Islet of Langerhans (tissue), 1 donor: ENCODE data around the gene CBX3.
"Not testable (repeated sequence)": the region's sequence is repeated elsewhere in the genome, so short reads cannot be mapped to it uniquely, and the experiment has no call there.

Experiments used
- FAIRE-seq: peaks from one replicate; lab custom pipeline; 2011; peaks lifted over from hg19 to GRCh38; lab: Jason Lieb, UNC

The CBX3 gene

GRCh38 chr7:26170663-26171062 is 30.9 kb upstream of the CBX3 start:
- no peak for FAIRE-seq

- FAIRE-seq = no peak
Measured at GRCh38 chr7:26171601-26172000, 29.9 kb upstream of the CBX3 start.

DNA sequence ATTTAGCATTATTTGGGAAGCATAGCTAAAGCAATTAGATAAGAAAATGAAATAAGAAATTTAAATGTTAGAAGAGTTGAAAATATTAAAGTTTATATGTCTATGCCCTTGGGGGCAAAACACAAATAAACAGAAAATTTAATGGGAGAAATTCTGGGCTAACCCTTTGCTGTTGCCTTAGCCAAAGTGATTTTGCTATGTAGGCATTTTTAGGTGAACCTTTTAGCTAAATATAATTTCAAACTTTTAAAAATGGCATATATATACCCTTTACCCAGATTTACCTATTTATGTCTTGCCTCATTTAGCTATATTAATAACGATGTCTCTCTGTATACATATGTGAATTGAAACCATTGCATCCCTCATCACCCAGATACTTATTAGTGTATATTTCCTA is 29.5 kb upstream of the CBX3 start:
- no peak for FAIRE-seq

DNA sequence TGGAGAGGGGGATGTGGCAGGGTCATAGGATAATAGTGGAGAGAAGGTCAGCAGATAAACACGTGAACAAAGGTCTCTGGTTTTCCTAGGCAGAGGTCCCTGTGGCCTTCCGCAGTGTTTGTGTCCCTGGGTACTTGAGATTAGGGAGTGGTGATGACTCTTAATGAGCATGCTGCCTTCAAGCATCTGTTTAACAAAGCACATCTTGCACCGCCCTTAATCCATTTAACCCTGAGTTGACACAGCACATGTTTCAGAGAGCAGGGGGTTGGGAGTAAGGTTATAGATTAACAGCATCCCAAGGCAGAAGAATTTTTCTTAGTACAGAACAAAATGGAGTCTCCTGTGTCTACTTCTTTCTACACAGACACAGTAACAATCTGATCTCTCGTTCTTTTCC is 25.6 kb upstream of the CBX3 start:
- not testable (repeated sequence) for FAIRE-seq

DNA sequence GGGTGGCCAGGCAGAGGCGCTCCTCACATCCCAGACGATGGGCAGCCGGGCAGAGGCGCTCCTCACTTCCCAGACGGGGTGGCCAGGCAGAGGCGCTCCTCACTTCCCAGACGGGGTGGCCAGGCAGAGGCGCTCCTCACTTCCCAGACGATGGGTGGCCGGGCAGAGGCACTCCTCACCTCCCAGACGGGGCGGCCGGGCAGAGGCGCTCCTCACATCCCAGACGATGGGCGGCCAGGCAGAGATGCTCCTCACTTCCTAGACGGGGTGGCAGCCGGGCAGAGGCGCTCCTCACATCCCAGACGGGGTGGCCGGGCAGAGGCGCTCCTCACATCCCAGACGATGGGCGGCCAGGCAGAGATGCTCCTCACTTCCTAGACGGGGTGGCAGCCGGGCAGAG is 24.8 kb upstream of the CBX3 start:
- FAIRE-seq = not testable (repeated sequence)

GRCh38 chr7:26177269-26177668 is 24.3 kb upstream of the CBX3 start:
- not testable (repeated sequence) for FAIRE-seq

DNA sequence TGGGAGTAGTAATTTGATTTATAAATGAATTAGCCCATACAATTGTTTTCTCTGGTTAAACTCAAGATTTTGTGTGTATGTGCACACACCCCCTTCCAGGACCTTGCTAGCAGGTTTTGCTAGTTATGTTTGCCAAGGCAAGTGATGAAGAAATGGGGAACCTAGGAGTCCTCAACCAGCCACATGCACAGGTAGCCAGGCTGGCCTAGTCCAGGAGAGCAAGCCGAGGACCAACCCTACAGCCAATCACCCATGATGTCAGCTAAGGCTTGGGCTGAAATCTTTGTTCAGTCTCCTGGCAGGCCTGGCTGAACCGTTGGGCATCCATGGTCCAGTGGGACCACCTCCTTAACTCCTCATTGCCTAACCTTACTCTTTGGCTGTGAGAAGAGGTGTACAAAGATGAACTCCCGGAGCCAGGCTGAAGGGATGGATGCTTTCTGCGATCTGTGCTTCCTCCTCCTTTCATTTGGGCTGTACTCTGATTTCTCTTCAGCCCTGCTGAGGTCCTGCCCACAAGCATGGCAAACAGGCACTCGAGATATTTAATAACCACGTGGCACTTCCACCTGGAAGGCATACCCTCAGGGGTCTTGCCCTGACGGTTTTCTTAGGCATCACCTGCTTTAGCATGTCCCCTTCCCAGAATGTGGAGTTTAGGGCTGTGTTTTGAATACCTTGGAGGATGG is 23.1 kb upstream of the CBX3 start:
- FAIRE-seq = no peak

DNA sequence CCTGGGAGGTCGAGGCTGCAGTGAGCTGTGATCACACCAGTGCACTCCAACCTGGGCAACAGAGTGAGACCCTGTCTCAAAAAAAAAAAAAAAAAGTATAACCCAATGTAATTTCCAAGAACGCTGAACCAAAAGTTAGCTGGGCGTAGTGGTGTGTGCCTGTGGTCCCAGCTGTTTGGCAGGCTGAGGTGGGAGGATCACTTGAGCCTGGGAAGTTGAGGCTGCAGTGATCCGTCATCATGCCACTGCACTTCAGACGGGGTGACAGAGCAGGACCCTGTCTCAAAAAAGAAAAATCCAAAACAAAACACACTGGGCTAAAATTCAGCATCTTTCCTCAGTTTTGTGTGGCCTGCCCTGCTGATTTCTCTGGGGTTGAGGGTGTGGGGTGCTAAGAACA is 22.1 kb upstream of the CBX3 start:
- FAIRE-seq = no peak

DNA sequence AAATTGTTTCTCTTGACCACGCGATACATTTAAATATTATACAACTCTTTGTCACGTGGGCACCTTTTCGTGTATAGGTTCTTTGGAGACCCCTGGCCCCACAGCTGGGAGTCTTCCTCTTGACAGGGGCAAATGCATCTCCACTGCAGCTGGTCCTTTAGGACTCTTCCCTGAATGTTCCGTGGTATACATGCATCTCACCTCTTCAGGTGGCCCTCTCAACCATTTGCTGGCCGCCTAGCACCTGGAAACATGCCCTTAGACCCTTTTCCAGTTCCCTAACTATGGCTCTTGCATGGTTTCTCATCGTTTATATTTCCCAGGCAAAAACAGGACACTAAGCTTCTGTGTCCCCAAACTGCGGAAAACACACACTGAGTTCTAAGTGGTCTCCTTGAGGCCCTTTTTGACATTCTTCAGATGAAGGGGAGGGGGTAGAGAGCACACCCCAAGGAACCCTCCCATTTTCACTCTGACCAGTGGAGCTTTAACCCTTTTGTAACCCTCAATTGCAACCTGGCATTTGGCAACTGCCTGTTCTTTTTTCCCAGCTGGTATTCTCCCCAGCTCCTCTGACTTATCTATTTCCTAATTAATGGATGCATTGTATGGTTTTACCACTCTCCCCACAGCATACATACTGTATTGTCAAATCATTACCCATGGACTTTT is 21.6 kb upstream of the CBX3 start:
- FAIRE-seq = no peak

DNA sequence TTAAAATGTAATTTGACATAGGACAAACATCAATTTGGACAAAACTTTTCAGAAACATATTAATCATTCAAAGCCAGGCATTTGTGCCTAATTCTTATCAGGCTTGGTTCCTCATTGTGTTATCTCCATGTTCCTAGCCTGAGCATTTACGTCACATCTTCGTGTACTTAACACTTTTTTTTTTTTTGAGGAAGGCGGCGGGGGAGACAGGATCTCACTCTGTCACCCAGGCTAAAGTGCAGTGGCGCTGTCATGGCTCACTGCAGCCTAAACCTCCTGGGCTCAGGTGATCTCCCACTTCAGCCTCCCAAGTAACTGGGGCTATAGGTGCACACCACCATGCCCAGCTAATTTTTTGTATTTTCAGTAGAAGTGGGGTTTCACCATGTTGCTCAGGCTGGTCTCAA is 20.8 kb upstream of the CBX3 start:
- no peak for FAIRE-seq

- FAIRE-seq = no peak
Measured at GRCh38 chr7:26181474-26182227, 19.9 kb upstream of the CBX3 start.

- no peak for FAIRE-seq
Measured at GRCh38 chr7:26182283-26182682, 19.3 kb upstream of the CBX3 start.

GRCh38 chr7:26182706-26183105 is 18.8 kb upstream of the CBX3 start:
- no peak for FAIRE-seq

GRCh38 chr7:26183545-26184280 is 17.8 kb upstream of the CBX3 start:
- FAIRE-seq = no peak

- FAIRE-seq = not testable (repeated sequence)
Measured at GRCh38 chr7:26184281-26185101, 17.1 kb upstream of the CBX3 start.

DNA sequence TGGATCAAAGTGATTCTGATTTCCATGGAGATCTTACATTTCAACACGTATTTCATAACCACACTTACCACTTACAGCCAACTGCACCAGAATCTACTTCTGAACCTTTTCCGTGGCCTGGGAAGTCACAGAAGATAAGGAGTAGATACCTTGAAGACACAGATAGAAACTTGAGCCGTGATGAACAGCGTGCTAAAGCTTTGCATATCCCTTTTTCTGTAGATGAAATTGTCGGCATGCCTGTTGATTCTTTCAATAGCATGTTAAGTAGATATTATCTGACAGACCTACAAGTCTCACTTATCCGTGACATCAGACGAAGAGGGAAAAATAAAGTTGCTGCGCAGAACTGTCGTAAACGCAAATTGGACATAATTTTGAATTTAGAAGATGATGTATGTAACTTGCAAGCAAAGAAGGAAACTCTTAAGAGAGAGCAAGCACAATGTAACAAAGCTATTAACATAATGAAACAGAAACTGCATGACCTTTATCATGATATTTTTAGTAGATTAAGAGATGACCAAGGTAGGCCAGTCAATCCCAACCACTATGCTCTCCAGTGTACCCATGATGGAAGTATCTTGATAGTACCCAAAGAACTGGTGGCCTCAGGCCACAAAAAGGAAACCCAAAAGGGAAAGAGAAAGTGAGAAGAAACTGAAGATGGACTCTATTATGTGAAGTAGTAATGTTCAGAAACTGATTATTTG is 16.3 kb upstream of the CBX3 start:
- no peak for FAIRE-seq

DNA sequence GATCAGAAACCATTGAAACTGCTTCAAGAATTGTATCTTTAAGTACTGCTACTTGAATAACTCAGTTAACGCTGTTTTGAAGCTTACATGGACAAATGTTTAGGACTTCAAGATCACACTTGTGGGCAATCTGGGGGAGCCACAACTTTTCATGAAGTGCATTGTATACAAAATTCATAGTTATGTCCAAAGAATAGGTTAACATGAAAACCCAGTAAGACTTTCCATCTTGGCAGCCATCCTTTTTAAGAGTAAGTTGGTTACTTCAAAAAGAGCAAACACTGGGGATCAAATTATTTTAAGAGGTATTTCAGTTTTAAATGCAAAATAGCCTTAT is 15.7 kb upstream of the CBX3 start:
- FAIRE-seq = no peak

GRCh38 chr7:26186364-26187311 is 14.9 kb upstream of the CBX3 start:
- no peak for FAIRE-seq

DNA sequence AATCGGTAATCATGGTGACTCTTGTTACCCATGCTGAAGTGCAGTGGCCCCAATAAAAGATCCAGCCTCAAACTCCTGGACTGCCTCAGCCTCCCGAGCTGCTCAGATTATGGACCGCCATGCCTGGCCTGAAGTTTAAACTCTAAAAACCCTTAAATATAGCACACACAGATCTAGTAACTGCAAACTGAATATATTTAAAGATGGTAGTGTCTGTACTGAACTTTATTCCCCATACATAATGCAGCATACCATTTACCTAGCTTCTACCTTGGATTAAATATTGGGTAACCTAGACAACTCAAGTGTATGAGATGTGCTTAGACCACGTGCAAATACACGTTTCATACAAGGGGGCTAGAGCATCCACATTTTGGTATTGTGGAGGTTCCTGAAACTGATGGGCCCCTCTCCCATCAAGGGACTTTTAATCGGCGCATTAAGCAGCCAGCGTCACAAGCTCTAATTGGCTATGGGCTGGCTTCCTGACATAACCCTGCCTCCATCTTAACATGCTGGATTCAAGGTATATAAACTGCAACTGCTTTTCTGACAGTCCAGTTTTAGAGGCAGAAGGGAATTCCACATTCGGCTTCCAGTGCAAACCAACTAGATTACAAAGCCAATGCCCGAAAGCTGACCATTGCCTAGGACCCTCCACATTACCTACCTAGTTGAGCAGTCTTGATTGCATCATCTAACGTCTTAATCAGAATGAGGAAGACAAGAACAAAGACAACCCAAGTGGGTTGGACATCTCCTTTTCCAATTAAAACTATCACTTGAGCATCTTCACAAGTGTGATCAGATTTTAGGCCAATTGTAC is 14.0 kb upstream of the CBX3 start:
- FAIRE-seq = no peak
